Right ventricle myocardium superior (tissue), 1 donor: ENCODE data around the gene JCAD. TPM values are rescaled to one million over a fixed set of nuclear protein-coding genes. Genes with fewer than 3 reads are reported as not detected.
"Not testable (repeated sequence)": the region's sequence is repeated elsewhere in the genome, so short reads cannot be mapped to it uniquely, and the experiment has no call there.

Source experiments
- ATAC-seq: fragments of 200-7000 bp; cut with Tn5 transposase; one replicate; pipeline ENCODE4 v1.9.1; 2020; ENCODE audit warnings: mild to moderate bottlenecking; ENCODE audit not compliant: poor library complexity
- DNase-seq: peaks from one replicate; pipeline ENCODE4 v3.0.0-alpha.2; 2020
- intact Hi-C: fragments of 100-400 bp; cut with DNase I; formaldehyde crosslinking; loops from one replicate; pipeline ENCODE4 v1.11.2; 2022
- long read RNA-seq: library from polyadenylated mRNA; unstranded; transcript quantifications from one replicate; pipeline ENCODE4 v2.0.0, GENCODE V29; 2021
- total RNA-seq: library from RNA; stranded (reverse); fragmentation: NEBNext Ultra II Directional; extraction: Animal tissue kit (Norgen Biotek cat#: 25700); gene quantifications from one replicate; pipeline ENCODE4 v1.2.1, GENCODE V29; 2021
- donor health status: DM: no; HTN: yes; CAD: no; lungs with severe emphysema.

JCAD gene
- total RNA-seq, result 25.5 TPM
- long read RNA-seq, full-length matches to known transcripts, result 1 of 16 reads
- long read RNA-seq, partial matches to known transcripts, result 9 of 16 reads
- long read RNA-seq, other reads (novel, unspliced or antisense), result 6 of 16 reads

GRCh38 chr10:30059209-30060107 lies at the start of gene JCAD:
Gene JCAD, minus strand, starts transcription at chr10:30059586. Its CDS starts 11,774 bp downstream, at chr10:30047812.
- peak; percentile 89 for DNase-seq
- intact Hi-C loops, result no loop called here
- ATAC-seq, result peak; percentile 96

- ATAC-seq, result no peak
- DNase-seq, result no peak
- intact Hi-C loops, result no loop called here
These were observed 47.6 kb upstream of the JCAD start for GRCh38 chr10:30106987-30107386.

- DNase-seq (no peak), ATAC-seq (no peak)
- intact Hi-C loops, result no loop called here
These were observed 44.4 kb upstream of the JCAD start for GRCh38 chr10:30103595-30104320.

- DNase-seq, intact Hi-C loops, ATAC-seq: not testable (repeated sequence)
These were observed 40.3 kb upstream of the JCAD start for GRCh38 chr10:30099706-30100105.

GRCh38 chr10:30099101-30099500 lies 39.7 kb upstream of the JCAD start:
- intact Hi-C loops, result no loop called here
- ATAC-seq (no peak), DNase-seq (no peak)

- intact Hi-C loops, result no loop called here
- ATAC-seq (no peak), DNase-seq (no peak)
These were observed 39.2 kb upstream of the JCAD start for GRCh38 chr10:30098629-30099028.

GRCh38 chr10:30096564-30096963 lies 37.2 kb upstream of the JCAD start:
- ATAC-seq (no peak), DNase-seq (no peak)
- intact Hi-C loops, result no loop called here

GRCh38 chr10:30095631-30096422 lies 36.4 kb upstream of the JCAD start:
- DNase-seq, result no peak
- intact Hi-C loops, result no loop called here
- ATAC-seq, result no peak

- DNase-seq (no peak), ATAC-seq (no peak)
- intact Hi-C loops, result no loop called here
These were observed 35.2 kb upstream of the JCAD start for GRCh38 chr10:30094601-30095000.

- no peak for ATAC-seq
- DNase-seq, result no peak
- intact Hi-C loops, result no loop called here
These were observed 34.0 kb upstream of the JCAD start for GRCh38 chr10:30093303-30093950.

- DNase-seq (no peak), ATAC-seq (no peak)
- intact Hi-C loops, result no loop called here
These were observed 32.9 kb upstream of the JCAD start for GRCh38 chr10:30092151-30092790.

- ATAC-seq, result no peak
- no peak for DNase-seq
- intact Hi-C loops, result no loop called here
These were observed 31.8 kb upstream of the JCAD start for GRCh38 chr10:30091136-30091535.

GRCh38 chr10:30088178-30088577 lies 28.8 kb upstream of the JCAD start:
- DNase-seq (no peak), ATAC-seq (no peak)
- intact Hi-C loops, result no loop called here

- ATAC-seq (no peak), DNase-seq (no peak)
- intact Hi-C loops, result no loop called here
These were observed 24.5 kb upstream of the JCAD start for GRCh38 chr10:30083934-30084333.

GRCh38 chr10:30081182-30081581 lies 21.8 kb upstream of the JCAD start:
- no peak for DNase-seq
- intact Hi-C loops, result no loop called here
- ATAC-seq, result no peak

- intact Hi-C loops, result no loop called here
- no peak for ATAC-seq
- DNase-seq, result no peak
These were observed 20.8 kb upstream of the JCAD start for GRCh38 chr10:30080161-30080560.

- no peak for DNase-seq
- intact Hi-C loops, result no loop called here
- ATAC-seq, result no peak
These were observed 20.0 kb upstream of the JCAD start for GRCh38 chr10:30079408-30079807.

GRCh38 chr10:30075481-30075880 lies 16.1 kb upstream of the JCAD start:
- ATAC-seq, result no peak
- DNase-seq, result no peak
- intact Hi-C loops, result no loop called here
